IMR-90 (cell line): ENCODE results near the gene LONP1.

Experiments used
- CEBPB ChIP-seq: IDR thresholded peaks from 2 replicates; pipeline ENCODE4 v1.6.1; 2012; ENCODE audit warnings: low read depth, low read length, improper control_type of control experiment
- MAFK ChIP-seq: IDR thresholded peaks from 2 replicates; pipeline ENCODE4 v1.6.1; 2012; ENCODE audit warnings: low read depth, low read length, improper control_type of control experiment
- MAZ ChIP-seq: IDR thresholded peaks from 2 replicates; pipeline ENCODE4 v1.6.1; 2012; ENCODE audit warnings: low read depth, mild to moderate bottlenecking, low read length, improper control_type of control experiment, moderate library complexity, borderline replicate concordance
- MXI1 ChIP-seq: IDR thresholded peaks from 2 replicates; pipeline ENCODE4 v1.6.1; 2012; ENCODE audit warnings: low read depth, mild to moderate bottlenecking, low read length, moderate library complexity, borderline replicate concordance
- NFE2L2 ChIP-seq: fragments of 150-350 bp; IDR thresholded peaks from 2 replicates; pipeline ENCODE4 v1.6.1; 2016; ENCODE audit warnings: low read depth, mild to moderate bottlenecking, low read length
- POLR2A ChIP-seq: IDR thresholded peaks from 2 replicates; pipeline ENCODE4 v1.6.1; 2012; ENCODE audit warnings: mild to moderate bottlenecking, low read depth, low read length
- RCOR1 ChIP-seq: IDR thresholded peaks from 2 replicates; pipeline ENCODE4 v1.6.1; 2012; ENCODE audit warnings: mild to moderate bottlenecking, low read length, improper control_type of control experiment; ENCODE audit not compliant: insufficient replicate concordance
- TF ChIP-seq, protein P1 (sequence below): conservative IDR thresholded peaks from 2 replicates; pipeline ENCODE4 v1.5.1; 2012; ENCODE audit warnings: mild to moderate bottlenecking, low read depth, low read length, improper control_type of control experiment
- TF ChIP-seq, protein P2 (sequence below): fragments of 150-350 bp; IDR thresholded peaks from 2 replicates; pipeline ENCODE4 v1.6.1; 2017; ENCODE audit warnings: mild to moderate bottlenecking, antibody characterized with exemption, low read length, low read depth

DNA sequence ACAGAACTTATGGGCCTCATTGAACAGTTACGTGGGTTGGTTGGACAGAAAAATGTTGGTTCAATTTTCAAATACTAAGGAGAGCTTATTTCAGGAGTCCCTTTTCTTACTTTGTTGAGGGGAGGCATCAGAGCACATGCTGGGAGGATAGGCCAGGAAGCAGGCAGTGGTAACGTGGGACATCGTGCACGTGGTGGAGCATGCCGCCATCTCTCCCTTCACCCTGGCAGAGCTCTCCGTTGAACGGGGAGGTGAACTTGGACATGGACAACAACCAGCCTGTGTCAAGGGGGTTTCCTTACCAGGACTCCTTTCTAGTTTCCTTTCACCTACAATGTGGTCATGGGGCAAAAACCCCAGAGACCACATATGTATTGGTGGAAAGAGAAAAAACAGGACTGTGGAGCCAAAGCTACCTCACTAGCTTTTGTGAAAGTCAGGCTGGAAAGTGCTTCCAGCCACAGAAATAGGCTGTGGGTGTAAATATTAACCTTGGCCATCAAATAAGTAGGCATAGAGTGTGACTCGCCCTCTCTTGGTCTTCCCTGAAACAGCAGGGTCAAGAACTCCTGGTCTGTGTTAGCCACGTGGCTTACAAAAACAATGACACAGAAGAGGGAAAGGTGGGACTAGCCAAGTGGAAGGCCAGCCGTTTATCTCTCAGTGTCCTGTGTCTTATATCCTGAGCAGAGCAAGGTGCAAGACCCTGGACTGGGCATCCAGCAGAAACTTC, 54.0 kb downstream of the LONP1 start:
- TF ChIP-seq, protein P1, sequence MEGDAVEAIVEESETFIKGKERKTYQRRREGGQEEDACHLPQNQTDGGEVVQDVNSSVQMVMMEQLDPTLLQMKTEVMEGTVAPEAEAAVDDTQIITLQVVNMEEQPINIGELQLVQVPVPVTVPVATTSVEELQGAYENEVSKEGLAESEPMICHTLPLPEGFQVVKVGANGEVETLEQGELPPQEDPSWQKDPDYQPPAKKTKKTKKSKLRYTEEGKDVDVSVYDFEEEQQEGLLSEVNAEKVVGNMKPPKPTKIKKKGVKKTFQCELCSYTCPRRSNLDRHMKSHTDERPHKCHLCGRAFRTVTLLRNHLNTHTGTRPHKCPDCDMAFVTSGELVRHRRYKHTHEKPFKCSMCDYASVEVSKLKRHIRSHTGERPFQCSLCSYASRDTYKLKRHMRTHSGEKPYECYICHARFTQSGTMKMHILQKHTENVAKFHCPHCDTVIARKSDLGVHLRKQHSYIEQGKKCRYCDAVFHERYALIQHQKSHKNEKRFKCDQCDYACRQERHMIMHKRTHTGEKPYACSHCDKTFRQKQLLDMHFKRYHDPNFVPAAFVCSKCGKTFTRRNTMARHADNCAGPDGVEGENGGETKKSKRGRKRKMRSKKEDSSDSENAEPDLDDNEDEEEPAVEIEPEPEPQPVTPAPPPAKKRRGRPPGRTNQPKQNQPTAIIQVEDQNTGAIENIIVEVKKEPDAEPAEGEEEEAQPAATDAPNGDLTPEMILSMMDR = peak; percentile 40
- no peak for TF ChIP-seq MAZ
- no peak for TF ChIP-seq POLR2A
- peak; percentile 66; the same call in 1 of the 2 replicates for TF ChIP-seq MXI1
- TF ChIP-seq MAFK = no peak
- TF ChIP-seq, protein P2, sequence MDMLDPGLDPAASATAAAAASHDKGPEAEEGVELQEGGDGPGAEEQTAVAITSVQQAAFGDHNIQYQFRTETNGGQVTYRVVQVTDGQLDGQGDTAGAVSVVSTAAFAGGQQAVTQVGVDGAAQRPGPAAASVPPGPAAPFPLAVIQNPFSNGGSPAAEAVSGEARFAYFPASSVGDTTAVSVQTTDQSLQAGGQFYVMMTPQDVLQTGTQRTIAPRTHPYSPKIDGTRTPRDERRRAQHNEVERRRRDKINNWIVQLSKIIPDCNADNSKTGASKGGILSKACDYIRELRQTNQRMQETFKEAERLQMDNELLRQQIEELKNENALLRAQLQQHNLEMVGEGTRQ = peak; percentile 78
- TF ChIP-seq CEBPB = no peak
- no peak for TF ChIP-seq RCOR1
- TF ChIP-seq NFE2L2 = no peak
